Activated T-helper 1 cell treated with anti-CD3 and anti-CD28 coated beads, Interleukin-2, amount 50 U/mL, for 16 hours (primary cell): ENCODE results near the gene BMP7.

Experiments
- DNase-seq, 2 donors: peaks; one replicate each; pipeline ENCODE4 v3.0.0-alpha.2; 2020; ENCODE audit warnings: low read depth in 1 of 2, low spot score in 1 of 2

Gene BMP7

DNA sequence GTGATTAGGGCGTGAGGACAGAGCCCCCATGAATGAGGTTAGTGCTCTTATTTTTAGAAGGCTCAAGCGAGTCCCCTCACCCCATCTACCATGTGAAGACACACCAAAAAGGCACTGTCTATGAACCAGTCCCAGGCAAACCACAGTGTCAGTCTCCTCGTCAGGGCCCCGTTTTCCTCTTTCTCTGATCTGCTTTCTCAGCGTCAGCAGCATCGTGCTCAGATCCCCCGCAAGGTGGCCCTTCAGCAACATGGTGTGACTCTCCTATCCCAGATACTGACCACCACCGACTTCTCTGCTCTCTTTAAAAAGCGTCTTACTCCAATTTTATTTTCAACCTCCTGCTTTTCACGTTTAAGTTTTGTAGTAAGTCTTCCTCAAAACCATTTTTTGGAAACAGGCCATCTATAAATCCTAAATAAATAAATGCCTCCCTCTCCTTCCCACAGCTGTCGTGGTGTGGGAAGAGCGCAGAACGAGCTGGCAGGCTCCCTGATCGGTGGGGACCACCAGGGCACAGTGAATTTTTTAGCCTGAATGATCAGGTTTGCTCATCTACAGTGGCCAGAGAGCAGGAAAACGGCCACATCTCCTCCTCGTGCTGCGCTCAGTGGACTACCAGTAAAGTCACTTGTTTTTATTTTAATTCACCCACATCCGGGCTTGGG lies 113.1 kb downstream of the BMP7 start:
- no peak for DNase-seq

DNA sequence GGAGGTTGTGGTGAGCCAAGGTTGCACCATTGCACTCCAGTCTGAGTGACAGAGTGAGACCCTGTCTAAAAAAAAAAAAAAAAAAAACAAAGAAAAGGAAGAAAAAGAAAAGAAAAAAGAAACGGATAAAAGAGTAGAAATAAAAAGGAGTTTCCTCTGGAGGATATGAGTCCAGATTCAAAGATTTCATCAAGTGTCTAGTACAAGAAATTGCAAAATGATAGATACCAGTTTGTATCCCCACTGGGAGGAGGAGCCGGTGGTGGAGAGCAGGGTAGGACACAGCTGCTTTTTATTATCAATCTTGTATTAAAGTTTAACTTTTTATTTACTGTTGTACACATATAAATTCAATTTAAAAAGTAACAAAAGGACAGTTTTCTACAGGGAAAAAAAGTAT lies 113.9 kb downstream of the BMP7 start:
- no peak for DNase-seq

DNA sequence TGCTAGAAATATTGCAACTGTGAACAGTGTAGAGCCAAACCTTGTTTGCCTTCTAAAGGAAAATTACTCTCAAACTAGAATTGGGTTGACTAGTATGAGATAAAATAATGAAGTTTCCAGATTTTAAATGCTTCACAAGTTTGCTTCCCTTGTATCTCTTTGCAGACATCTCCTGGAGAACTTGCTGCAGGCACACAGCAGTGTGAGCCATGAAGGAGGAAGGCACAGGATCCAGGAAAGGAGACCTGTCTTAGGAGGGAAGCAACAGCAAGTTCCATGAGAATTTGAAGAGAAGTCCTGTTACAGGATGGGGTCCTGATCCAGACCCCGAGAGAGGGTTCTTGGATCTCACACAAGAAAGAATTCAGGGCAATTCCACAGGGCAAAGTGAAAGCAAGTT lies 115.9 kb downstream of the BMP7 start:
- no peak for DNase-seq

DNA sequence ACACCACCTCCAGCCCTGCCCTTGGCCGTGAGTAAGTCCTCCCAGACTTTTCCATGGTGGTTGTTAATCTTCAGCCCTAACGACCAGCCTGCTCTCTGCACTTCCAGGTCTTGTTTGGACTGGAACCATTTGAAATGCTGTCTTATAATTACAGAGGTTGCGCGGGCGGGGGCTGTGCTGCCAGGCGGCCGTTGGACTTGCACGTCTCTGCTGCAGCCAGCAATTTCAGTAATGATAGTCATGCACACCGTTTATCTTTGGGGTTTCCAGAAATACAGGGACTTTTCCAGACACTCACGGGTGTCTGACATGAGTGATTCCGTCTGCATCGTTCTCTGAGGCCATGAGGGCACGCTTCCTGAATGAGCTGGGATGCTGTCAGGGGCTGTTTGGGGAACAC lies 118.2 kb downstream of the BMP7 start:
- DNase-seq, result no peak

DNA sequence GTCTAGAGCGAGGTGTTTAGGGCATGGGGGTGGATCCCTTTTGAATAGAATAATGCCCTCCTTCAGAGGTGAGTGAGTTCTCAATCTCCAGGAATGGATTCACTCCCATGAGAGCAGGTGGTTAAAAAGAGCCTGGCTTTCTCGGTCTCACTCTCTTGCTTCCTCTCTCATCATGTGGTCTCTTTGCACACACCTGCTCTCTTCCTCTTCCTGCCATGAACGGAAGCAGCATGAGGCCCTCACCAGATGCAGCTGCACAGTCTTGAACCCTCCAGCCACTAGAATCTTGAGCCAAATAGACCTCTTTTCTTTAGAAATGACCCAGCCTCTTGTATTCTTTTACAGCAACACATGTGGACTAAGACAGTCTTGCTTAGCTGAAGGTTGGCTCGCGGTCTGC lies 119.3 kb downstream of the BMP7 start:
- DNase-seq, result no peak

DNA sequence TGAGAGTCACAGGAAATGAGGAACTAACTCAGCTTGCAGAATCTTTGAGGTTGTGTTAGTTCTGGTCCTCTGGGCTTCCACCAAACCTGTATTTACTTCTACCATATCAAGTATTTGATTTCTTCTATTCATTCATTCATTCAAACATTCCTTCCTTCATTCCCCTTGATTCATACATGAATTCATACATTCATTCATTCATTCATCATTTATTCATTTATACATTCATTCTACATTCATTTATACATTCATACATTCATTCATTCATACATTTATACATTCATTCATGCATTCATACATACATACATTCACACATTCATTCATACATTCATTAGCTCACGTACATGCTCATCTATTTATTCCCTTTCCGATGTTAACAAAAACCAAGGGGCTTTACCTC lies 120.3 kb downstream of the BMP7 start:
- no peak for DNase-seq

DNA sequence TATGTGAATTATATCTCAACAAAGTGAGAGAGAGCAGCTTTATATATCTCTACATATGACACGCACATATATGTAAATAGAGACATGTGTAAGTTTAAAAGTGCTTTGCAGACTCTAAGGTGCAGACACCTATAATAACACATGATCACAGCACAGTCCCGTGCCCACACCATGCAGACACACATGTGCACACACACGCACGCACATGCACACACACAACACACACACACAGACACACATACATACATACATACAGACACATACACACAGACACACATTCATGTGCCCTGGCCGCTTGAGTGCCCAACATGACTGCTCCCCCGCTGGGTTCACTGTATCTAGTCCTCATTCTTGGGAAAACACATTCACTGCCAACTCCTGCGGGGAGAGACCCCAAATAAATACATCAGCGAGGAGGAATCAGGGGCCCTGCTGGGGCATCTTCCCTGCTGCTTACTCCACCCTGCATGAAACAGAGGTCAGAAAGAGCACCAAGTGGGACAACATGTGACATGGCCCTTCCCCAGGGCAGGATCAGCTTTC lies 121.3 kb downstream of the BMP7 start:
- DNase-seq, result no peak

DNA sequence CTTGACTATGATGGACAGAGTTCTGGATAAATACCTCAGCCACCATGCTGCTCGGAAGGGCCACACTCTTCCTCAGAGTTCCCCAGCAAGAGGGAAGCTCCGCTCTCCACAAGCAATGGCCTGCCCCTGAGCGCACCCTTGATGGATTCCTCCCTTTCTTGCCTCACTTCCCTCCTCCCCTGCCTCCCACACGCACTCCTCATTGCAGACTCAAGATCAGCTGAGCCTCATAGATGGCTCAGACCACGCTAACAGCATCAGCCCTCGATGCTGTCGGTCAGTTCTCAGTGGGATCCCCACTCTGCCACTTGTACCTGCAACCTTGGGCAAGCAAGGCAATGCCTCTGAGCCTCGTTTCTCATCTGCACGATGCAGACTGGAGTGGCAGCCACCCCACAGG lies 123.3 kb downstream of the BMP7 start:
- DNase-seq, result no peak

DNA sequence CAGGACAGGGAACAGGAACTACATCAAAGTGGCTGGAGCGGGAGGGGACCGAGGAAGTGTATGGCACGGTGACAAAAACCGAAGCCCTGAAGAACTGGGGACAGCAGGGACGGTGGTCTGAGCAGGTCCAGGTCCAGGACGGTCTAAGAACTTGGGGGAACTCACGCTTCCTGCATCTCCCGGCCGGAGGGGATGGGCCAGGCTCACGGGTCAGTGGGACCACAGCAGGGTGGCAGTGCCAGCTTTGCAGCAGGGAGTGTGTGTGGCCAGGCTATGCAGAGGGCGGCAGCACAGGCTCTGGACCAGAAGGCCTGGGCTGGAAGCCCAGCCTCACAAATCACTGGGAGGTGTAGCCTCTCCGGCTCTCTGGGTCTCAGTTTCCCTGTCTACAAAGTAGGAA lies 123.8 kb downstream of the BMP7 start:
- DNase-seq, result no peak

DNA sequence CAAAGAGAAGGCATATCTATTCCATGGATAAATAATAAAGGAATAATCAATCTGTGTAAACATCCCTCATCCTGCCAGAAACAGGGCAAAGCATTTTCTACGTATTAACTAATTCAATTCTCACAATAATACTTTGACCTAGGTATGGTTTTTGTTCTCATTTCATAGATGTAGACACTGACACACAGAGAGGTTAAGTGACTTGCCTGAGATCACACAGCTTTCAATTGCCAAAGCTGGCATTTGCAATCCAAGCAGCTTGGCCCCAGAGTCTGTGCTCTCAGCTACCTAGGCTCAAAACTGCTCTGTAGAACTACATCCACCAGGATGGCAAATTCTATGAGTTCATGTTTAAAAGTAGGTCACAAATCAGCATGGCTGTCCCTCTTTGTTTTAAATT lies 124.9 kb downstream of the BMP7 start:
- DNase-seq, result no peak

DNA sequence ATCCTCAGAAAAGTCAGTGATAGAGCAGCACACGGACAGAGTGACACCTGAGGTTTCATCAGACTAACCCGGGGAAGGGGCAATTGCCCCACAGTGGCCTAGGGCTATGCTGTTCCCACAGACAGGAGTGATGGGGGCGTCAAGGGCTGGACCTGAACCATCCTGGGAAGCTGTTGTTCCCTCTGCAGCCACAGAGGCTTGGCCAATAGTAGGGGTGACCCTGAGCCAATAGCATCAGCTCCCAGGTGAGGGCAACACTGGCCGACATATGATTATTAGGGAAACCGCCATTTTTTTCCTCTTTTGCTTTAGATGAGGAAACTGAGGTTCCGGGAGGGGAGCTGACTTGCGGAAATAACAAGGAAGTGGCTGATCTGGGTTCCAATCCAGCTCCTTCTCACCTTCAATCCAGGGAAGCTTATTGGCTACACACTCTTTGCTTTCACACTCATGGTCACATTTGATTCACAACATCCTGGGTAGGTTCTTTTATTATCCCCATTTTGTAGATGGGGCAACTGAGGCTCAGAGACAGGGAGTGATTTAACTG lies 126.0 kb downstream of the BMP7 start:
- DNase-seq, result no peak

DNA sequence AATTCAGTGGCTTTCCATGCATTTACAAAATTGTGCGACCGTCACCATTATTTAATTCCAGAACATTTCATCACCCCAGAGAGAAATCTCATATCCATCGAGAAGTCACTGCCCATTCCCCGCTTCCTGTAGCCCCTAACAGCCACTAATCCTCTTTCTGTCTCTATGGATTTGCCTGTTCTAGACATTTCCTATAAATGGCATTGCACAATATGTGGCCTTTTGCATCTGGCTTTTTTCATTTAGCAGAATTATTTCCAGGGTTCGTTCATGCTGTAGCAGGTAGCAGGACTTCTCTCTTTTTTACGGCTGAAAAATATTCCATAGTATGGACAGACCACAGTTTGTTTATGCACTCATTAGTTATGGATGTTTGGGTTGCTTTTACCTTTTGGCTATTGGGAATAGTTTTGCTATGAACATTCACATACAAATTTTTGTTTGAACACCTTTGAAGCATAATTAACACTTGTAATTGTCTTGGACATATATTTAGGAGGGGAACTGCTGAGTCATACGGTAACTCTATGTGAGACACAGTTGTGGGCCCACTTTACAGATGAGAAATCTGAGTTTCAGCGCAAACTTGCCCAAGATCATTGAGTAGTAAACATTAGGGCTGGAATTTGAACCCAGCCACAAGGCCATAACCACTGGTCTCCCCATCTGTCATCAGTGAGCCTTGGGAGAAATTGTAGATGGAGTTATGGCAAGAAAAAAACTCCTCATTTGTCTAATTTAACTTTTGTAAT lies 126.9 kb downstream of the BMP7 start:
- no peak for DNase-seq

DNA sequence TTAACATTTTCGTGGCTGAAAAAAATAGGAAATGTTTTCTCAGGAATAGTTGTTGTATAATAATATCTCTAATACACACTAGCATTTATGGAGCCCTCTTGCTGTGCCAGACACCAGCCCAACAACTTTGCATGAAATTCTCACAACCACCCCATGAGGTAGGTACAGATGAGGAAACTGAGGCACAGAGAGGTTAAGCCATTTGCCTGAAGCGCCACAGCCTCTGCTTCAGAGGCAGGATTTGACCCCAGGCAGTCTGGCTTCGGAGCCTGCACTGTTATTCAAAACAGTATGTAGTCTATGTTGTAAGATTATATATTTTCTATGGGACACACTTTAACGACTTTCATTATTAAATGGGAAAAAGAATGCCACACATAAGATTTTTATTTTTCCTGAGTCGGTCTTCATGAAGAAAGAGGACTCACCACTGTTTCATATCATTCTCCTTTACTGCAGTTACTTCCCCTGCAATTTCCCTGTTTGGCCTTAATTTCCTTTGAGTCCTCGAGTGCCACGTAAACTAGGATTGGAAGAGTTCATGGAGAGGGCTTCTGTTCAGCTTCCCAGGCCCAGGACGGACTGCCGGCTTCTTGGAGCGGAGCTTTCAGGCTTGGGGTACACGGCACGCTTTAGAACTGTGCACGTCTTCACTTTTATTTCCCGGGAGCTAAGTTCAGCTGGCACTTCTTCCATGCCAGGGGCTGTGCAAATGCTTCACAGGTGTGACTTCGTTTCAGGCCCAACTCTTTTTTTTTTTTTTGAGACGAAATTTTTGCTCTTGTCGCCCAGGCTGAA lies 128.0 kb downstream of the BMP7 start:
- no peak for DNase-seq

DNA sequence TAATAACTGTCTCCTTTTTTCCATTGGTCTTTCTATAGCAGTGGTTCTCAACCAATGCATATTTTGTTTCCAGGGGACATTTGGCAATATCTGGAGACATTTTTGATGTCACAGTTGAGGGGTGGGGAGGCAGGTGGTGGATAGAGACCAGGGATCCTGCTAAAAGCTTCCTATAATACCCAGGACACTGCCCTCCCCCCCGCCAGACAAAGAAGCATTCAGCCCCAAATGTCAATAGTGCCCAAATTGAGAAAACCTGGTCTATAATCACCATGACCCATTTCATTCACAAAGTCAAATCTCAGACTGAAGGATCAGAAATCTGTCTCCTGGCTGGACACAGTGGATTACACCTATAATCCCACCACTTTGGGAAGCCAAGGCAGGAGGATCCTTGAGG lies 128.8 kb downstream of the BMP7 start:
- DNase-seq, result no peak

DNA sequence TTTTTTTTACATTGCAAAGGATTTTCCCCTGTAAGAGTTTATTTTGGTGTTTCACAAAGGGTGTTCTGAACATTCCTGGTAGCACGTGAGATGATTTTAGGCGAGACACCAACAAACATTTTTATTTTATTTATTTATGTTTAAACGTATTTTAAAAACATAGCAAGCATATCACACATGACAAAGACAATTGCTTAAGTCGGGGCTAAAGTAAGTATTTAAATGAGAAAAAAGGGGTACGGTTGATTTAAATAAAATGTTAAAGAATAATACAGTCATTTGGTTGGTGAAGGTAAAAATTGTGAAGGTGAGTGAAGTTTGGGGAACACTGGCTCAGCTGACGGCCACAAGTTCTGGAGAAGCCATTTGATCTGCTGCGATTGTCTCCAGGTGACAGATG lies 129.7 kb downstream of the BMP7 start:
- DNase-seq, result no peak

DNA sequence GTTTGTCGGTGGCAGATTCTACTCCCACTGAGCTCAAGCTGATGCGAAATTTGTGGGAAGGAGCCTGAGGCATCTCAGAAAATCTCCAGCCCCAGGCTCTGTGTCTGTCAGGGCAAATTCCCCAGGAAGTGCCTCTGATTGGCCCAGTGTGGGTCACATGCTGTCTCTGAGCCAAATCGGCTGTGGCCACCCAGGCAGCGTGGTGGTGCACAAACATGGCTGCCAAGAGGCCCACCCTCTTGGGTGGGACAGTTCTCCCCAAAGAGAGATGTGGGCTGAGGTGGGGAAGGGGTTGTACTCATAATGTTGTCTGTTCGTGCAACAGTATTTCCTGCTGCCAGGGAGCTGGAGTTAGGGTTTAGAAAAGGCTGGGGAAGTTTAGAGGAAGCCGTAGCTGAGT lies 130.6 kb downstream of the BMP7 start:
- DNase-seq, result no peak

DNA sequence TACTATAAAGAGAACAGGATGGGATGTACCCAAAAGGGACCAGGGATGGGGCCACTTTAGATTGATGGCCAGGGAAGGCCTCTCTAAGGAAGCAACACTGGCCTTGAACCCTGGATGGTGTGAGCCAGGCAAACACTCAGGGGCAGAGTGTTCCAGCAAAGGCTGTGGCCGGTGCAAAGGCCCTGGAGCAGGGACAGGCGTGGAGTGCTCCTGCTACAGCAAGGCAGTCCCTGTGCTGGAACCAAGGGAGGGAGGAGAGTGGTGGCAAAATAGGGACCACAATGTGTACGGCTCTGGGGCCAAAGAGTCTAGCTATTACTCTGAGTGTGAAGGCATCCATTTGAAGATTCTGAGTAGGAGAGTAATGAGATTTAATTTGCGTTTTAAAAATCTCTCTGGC lies 131.6 kb downstream of the BMP7 start:
- no peak for DNase-seq

DNA sequence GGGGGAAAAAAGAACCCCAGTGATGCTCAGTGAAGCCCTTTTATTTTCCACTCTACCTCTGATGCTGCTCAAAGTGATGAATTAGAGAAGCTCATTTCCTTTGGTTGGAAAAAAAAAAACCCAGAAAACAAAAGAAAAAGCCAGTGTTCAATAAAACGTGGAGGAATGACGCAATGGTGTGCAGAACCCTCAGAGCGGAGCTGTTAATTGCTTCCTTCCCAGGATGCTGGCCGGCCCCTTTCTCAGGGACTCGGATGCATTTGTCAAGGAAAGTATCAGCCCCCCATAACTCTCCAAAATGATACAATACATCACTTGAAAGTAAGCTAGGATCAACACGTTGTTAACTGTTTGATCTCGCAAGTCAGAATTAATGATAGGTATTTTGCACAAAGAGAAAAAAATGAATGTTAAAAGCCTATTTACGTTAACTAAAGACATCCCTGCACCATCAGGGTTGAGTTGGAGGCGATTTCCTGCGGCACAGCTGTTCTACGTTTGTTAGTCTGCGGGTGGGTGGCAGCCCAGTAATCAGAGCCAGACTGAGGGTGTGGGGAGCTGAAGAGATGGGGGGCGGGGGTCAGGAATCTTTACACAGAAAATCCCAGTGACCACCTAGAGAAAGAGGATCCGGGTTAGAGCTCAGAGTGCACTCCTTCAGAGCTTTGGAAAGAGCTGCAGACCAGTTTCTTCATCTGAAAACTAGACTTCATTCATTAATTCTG lies 132.4 kb downstream of the BMP7 start:
- no peak for DNase-seq

DNA sequence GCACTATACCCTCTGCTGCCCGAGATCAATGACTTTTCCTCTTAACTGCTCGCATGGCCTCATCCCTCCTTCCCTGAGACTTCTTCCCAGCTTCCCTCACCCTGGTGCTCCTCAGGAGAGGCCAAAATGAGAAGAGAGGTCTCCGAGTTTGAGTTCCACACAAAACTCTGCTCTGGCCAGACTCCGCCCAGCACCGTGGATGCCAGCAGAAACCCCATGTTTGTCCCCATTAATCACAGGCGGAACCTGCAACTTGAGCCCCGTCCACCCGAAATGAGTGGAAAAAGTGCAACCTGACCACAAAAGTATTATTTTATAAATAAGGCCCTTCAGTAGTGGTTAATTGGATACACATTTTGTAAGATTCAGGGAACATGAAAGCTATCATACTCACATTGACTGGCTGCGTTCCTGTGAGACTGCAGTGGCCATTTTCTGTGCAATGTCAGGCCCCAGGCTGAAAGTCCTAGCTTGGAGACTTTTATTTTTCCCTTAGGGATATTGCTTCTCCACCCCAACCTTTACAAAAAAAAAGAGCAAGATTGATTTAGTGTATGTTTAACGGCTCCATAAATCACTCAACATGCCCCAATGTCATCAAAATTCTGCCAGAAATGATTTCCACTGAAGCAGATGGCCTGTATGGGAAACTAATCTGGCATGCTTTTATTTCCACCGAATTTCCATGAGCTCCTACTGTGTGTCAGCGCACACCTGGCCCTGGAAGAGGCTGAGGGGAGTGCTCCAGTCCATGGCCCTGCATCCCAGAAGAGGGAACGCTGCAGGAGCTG lies 134.6 kb downstream of the BMP7 start:
- no peak for DNase-seq

DNA sequence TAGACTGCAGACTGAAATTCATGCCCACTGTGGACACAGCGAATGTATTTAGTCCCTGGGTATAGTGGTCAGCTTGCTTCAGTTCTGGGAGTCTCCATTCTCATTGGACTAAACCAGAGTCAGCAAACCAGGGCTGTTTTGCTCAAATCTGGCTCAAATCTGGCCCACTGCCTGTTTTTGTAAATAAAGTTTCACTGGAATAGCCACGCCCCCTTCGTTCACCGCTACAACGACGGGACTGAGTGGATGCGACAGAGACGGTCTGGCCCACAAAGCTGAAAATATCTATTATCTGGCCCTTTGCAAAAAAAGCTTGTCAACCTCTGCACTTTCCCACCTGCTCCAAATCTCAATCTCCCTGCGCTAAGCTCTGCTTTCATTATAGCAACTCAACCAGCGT lies 135.4 kb downstream of the BMP7 start:
- no peak for DNase-seq
